ENCODE measurements around the gene ARSI.

Gene ARSI

DNA sequence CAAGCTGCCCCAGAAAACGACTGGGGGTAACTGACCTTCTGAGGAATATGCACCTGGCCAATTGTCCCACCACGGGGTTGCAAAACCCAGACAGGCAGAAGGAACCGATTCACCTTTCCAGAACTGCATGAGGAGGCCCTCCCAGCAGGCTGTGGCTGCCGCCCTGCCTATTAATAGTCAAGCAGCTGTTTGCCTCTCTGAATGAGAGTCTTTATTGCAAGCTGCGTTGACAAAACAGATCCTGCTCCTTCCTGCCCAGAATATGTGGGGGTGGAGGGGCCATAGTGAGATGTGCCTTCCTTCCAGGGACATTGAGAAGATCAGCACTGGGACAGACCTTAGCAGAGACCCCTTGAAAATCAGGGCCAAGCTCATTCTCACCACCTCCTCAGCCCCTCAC lies 36.5 kb upstream of the ARSI start:
- TF ChIP-seq CTCF (IDR thresholded peaks at IDR 0.05; ENCODE audit: insufficient read depth, missing control alignments), result no peak
- DNase-seq (ENCODE audit: insufficient read length, low spot score), result no peak
- FAIRE-seq, result no peak

- TF ChIP-seq CTCF (IDR thresholded peaks at IDR 0.05; ENCODE audit: insufficient read depth, missing control alignments), result no peak
- no peak for FAIRE-seq
- no peak for DNase-seq (ENCODE audit: insufficient read length, low spot score)
These were observed 35.8 kb upstream of the ARSI start for GRCh38 chr5:150338546-150338945.

DNA sequence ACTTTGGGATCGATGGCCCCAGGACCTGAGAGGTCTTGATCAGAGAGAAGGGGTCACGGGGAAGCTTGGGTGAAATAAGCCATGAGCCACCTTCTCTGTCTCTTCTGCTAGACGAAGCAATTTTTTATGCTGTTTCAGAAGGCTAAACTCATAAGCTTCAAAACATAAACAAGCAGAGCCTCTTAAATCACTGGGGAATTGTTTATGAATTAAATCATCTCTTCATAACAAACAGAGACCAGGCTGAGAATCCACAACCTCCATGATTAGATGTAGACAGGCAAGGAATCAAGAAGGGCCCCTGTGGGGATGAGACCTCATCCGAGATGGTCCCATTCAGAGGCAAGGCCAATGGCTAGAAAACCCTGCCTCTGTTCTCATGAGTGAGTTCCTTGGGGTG lies 33.1 kb upstream of the ARSI start:
- FAIRE-seq (no peak), DNase-seq (ENCODE audit: insufficient read length, low spot score) (no peak)
- TF ChIP-seq CTCF (IDR thresholded peaks at IDR 0.05; ENCODE audit: insufficient read depth, missing control alignments), result no peak

- no peak for FAIRE-seq
- TF ChIP-seq CTCF (IDR thresholded peaks at IDR 0.05; ENCODE audit: insufficient read depth, missing control alignments), result no peak
These were observed 30.7 kb upstream of the ARSI start for GRCh38 chr5:150333400-150333799.

GRCh38 chr5:150329881-150330876 lies 27.5 kb upstream of the ARSI start:
- no peak for TF ChIP-seq CTCF (IDR thresholded peaks at IDR 0.05; ENCODE audit: insufficient read depth, missing control alignments)
- no peak for FAIRE-seq
- DNase-seq (ENCODE audit: insufficient read length, low spot score), result no peak

More at GRCh38 chr5:150333400-150333799, 30.7 kb upstream of the ARSI start:
- no peak for DNase-seq (ENCODE audit: insufficient read length, low spot score)

DNA sequence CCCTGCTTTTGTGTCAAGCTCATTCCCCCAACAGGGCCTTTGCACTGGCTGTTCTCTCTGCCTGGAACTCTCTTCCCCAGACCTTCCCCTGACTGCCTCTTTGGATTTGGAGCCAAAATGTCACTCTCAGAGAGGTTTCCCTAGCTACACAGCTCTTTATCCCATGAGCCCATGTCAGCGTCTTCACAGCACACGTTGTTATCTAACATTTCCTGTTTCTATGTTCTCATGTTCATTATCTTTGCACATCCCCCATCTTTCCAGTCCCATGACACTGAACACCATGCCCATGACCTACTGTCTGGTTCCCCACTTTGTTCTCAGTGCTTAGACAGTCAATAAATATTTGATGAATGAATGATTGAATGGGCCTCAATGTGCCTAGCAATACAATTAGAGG lies 26.3 kb upstream of the ARSI start:
- DNase-seq (ENCODE audit: insufficient read length, low spot score) (no peak), FAIRE-seq (no peak)
- TF ChIP-seq CTCF (IDR thresholded peaks at IDR 0.05; ENCODE audit: insufficient read depth, missing control alignments), result no peak

DNA sequence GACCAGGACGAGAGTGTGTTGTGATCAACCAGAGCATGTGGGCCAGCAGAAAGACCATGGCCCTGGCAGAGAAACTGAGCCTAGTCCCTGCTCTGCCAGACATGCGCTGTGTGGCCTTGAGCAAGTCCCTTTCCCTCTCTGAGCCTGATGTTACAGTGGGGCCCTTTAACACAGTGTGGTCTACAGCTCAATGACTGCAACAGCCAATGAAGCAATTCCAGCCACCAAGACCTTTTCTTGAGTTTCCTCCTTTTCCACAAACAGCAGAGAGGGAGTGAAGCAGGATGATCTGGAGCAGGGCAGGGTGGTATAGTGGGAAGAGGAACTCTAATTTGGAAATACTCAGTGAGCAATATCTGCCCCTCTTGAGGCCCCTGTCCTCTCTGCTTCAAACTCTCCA lies 25.8 kb upstream of the ARSI start:
- TF ChIP-seq CTCF (IDR thresholded peaks at IDR 0.05; ENCODE audit: insufficient read depth, missing control alignments), result no peak
- FAIRE-seq (no peak), DNase-seq (ENCODE audit: insufficient read length, low spot score) (no peak)

All from D721Med (cell line).